WI38 (cell line): ENCODE measurements around the gene ZNF273.
A peak's percentile ranks its signal among the peaks of the same experiment; 100 is the strongest.
"Not testable (repeated sequence)": the region's sequence is repeated elsewhere in the genome, so short reads cannot be mapped to it uniquely, and the experiment has no call there.

Experiments
- H3K4me3 ChIP-seq: 2 replicates; pipeline ENCODE4 v1.5.1; 2011; ENCODE audit warnings: low read depth, mild to moderate bottlenecking, control low read depth, low read length
- CTCF ChIP-seq: IDR thresholded peaks from 2 replicates; pipeline ENCODE4 v1.5.1; 2012; ENCODE audit warnings: low read depth, mild to moderate bottlenecking, control low read depth, low read length

The ZNF273 gene

GRCh38 chr7:64902806-64903721, at the start of gene ZNF273:
TSS of gene ZNF273 (plus strand) at chr7:64903273. CDS start at chr7:64903318, 45 bp downstream.
- TF ChIP-seq CTCF = no peak
- H3K4me3 ChIP-seq = peak within 1 kb of the TSS; percentile 93

GRCh38 chr7:64853679-64854078, 49.4 kb upstream of the ZNF273 start:
- TF ChIP-seq CTCF = no peak
- H3K4me3 ChIP-seq = no peak overlapping the region

GRCh38 chr7:64854969-64855368, 48.1 kb upstream of the ZNF273 start:
- TF ChIP-seq CTCF = no peak
- H3K4me3 ChIP-seq = no peak overlapping the region

GRCh38 chr7:64863021-64863420, 40.1 kb upstream of the ZNF273 start:
- no peak for TF ChIP-seq CTCF
- no peak overlapping the region for H3K4me3 ChIP-seq

GRCh38 chr7:64863530-64863929, 39.5 kb upstream of the ZNF273 start:
- H3K4me3 ChIP-seq = not testable (repeated sequence)

GRCh38 chr7:64863969-64864368, 39.1 kb upstream of the ZNF273 start:
- TF ChIP-seq CTCF = no peak
- H3K4me3 ChIP-seq = no peak overlapping the region

- TF ChIP-seq CTCF = no peak
Observed at GRCh38 chr7:64867863-64868440, 35.1 kb upstream of the ZNF273 start.

More at GRCh38 chr7:64867863-64868440, 35.1 kb upstream of the ZNF273 start:
- no peak overlapping the region for H3K4me3 ChIP-seq
